GM19438 (cell line): Measurements from ENCODE around the gene RYR2.

Source experiments
- ATAC-seq: cut with Tn5 transposase; IDR thresholded peaks from one replicate; pipeline ENCODE4 v1.9.1; 2021; ENCODE audit warnings: low read depth; ENCODE audit not compliant: unreplicated experiment

The RYR2 gene

GRCh38 chr1:237398751-237399150 is 356.8 kb downstream of the RYR2 start:
- no peak for ATAC-seq

DNA sequence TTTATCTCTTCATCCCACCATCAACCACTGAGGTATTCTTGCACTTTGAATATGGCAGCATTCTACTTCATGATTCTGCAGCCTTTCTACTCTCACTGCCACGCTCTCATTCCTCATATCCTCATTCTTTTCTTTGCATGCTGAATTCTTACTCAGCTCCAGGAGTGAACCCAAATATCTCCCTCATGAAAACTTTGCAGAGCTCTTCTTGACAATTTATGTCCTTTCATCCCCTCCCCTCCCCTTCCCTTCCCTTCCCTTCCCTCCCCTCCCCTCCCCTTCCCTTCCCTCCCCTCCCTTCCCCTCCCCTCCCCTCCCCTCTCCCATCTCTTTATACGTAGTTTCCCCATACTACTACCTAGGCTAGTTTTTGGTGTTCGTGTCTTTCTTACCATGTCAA is 363.9 kb downstream of the RYR2 start:
- no peak for ATAC-seq

DNA sequence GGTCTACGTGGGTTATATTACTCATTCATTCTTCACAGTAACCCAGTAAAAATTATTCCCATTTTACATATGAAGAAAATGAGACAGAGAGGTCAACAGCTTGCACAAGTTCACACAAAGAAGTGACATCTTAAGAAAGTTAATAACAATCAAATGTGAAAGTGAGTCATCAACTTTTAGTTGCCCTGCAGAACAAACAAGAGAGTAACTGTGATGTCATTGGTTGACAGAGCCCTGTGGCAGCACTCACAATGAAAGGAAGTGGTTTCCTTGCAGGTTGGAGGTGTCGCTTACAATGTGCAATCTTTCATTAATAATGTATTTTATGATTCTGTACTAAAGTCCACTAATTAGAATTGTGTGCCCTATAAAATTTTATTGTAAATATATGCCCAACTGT is 369.6 kb downstream of the RYR2 start:
- ATAC-seq: no peak

DNA sequence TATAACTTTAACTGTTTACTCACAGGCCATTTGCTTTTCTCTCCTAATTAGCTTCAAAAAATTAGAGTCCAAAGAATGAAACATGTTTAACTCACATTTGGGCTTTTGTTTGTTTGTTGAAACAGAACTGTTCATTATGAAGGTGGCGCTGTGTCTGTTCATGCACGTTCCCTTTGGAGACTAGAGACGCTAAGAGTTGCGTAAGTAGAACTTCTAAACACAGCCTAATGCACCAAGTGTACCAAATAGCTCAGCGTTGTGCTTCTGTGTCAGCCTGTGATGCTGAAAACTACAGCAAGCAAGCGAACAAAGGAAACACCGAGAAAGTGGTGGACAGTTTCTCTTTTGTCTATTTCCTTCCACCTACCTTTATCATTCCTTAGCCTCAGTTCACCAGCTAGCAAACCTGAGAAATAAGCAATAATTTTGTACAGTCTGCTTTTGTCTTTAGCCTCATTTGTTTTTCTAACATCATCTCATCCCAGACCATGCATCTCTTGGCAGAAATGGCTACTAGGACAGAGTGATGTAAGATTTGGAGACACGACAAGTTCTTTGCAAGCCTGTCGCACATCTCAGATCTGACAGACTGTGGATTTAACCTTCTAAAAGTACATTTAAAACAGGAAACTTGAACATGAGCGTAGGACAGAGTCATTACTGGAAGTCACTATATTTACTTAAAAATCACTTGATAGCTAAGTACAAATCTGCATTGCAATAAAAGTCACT is 375.1 kb downstream of the RYR2 start:
- no peak for ATAC-seq

DNA sequence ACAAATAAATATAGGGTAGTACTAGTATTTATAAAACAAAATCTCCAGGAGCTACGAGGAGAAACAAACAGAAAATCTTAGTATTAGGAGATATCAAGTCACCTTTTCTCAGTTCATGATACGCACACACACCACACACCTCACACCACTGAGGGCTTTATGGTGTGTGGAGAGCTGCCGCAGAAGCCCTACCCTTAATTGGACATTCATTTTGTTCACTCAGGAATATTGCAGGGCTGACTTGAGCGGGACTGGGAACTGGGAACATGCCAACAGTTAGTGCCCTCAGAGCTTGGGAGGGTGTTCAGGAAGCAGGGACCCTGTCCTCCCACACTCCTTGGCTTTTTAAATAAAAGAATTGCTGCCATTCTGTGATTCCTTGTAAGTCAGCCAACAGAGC is 386.8 kb downstream of the RYR2 start:
- no peak for ATAC-seq

DNA sequence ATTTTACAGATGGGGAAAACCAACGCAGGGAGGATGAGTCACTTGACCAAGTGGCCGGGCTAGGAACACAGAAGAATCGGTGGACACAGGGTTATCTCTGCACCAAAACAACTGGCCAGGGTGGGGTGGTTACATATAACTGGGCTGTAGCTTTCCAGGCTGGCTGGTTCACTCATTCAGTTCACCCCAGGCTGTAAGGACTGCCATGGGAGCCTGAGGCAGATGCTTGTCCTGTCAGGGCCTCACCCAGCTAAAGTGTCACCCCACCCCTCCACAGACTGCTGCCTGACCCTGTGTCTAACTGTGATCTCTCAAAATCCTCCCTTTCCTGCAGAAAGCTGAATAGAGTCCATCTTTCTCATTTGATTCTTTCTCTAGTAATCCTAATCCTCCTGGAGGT is 387.3 kb downstream of the RYR2 start:
- no peak for ATAC-seq

GRCh38 chr1:237431448-237431847 is 389.5 kb downstream of the RYR2 start:
- no peak for ATAC-seq

- ATAC-seq: no peak
Measured at GRCh38 chr1:237440346-237440745, 398.4 kb downstream of the RYR2 start.

- no peak for ATAC-seq
Measured at GRCh38 chr1:237444120-237444790, 402.3 kb downstream of the RYR2 start.

GRCh38 chr1:237448042-237448441 is 406.1 kb downstream of the RYR2 start:
- no peak for ATAC-seq

GRCh38 chr1:237457573-237457972 is 415.6 kb downstream of the RYR2 start:
- ATAC-seq: no peak

DNA sequence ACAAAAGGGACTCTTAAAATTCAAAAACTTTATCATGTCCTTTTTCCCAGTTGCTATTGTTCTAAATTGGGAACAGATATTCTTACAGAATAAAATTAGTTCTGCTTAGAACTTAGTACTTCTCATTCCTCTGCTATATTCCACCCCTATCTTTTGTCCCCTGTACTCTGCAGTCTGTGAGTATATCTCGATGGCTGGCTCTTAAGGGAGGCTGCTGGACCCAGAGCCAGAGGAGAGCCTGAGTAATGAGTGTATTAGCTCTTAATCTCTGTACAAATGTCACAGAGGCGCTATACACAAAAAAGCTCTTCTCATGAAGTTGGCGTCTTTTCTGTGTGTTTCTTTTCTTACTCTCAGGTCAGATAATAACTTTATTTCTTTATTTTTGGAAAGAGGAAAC is 425.3 kb downstream of the RYR2 start:
- ATAC-seq: no peak

GRCh38 chr1:237470712-237471338 is 428.8 kb downstream of the RYR2 start:
- ATAC-seq: no peak

DNA sequence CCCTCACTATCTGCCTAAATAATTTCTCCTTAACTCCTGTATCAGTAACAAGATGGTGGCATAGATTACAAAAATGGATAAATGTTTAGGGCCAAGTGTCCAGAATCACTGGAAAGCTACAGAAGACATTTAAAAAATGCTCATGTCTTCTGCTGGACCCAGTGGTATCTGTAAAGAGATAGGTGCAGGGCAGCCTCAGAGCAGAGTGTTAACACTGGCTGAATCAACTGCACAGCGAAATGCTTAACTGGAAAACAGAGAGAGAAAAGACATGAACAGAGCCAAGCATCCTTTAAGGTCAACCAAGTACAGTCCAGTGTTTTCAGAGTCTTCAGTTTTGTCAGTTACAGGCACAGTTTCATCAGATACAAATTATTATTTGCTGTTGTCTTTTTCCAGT is 429.4 kb downstream of the RYR2 start:
- ATAC-seq: no peak

DNA sequence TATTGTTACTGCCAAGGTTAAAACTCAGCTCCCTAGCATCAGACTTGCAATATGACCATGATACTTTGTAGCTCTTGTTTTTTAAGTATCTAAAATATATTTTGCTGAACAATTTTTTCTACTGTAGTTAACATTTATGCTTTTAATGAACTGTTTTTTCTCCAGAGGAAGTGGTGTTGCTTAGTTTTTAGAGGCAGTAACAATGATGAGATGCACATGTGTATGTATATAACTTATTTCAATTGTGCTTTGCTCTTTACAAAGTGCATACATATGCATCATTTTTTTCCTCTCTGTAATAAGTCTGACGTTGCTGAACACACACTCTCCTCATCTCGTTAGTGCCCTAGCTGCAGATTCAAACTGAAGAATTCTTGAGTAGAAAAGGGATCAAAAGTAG is 430.0 kb downstream of the RYR2 start:
- no peak for ATAC-seq

DNA sequence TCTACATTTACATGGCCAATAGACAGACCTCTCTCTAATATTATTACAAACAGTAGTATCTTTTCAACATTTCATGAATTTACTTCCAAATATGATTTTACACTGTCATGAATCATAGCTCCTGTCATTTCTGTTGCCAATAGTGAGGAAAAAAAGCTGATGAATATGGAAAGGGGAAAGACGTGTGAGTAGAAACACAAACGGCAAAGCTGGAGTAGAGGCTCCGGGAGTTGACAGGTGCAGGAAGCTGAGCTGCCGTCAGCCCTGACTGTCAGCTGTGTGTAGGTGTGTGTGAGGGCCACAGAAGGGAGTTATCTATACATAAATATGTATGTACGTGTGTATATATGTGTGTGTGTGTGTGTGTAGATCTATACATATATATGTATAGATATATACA is 431.9 kb downstream of the RYR2 start:
- ATAC-seq: no peak

DNA sequence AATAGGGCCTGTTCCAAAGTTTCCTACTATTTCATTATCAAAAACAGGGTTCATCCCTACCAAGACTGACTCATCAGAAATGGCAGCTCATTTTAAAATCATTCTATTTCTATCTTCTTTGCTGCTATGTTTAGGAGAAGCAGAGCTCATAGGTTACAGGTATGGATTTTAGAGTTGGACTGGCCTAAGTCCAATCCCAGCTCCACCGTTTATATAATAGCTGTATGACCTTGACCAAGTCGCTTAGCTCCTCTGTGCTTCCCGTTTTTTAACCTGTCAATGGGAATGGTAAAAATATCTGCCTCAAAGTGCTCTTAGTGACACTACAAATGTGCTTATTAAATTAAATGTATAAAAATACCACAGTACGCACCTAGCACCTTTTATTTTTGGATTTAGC is 436.1 kb downstream of the RYR2 start:
- no peak for ATAC-seq

DNA sequence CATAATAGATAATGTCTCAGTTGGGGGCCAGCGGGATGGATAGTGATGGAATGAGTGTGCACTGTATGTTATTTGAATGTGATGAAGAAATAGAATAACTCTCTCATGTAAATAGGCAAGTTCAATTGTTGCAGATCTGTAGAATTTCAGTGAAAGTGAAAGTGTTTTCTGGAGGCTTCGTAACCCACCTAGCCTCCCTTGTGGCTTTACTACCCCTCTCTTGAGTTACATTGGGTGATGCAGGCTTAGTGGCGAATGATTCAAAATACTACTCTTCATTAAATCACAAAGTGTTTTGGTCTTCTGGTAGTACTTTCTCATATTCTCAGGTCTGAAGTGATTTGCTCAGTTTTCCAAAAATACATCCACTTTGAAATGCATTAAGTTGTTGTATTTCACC is 436.9 kb downstream of the RYR2 start:
- ATAC-seq: no peak

DNA sequence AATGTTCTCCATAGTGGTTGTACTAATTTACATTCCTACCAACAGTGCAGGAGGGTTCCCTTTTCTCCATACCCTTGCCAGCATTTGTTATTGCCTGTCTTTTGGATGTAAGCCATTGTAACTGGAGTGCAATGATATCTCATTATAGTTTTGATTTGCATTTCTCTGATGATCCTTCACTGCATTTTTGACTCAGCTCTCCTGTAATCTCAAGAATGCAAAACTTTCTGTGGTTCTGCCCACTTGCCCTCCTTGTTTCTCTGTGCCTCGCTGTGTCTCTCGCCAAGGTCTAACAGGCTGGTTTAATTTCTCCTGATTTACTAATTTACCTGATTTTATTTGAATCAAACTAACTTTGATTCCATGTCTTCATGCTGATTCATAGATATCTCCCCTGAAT is 440.8 kb downstream of the RYR2 start:
- no peak for ATAC-seq

DNA sequence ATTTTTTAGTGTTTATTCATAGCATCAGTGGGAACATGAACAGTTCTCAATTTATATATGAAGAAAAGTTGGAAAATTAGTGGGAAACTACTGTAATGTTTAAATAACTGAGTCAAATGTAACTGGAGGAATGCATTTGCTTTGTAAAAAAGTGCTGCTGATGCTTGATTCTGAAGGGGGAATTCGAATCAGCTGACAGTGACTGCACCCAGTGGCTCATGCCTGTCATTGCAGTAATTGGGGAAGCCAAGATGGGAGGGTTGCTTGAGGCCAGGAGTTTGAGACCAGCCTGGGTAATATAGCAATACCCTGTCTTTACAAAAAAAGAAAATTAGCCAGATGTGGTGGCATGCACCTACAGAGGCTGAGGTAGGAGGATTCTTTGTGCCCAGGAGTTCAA is 450.4 kb downstream of the RYR2 start:
- no peak for ATAC-seq

- ATAC-seq: no peak
Measured at GRCh38 chr1:237500566-237500965, 458.6 kb downstream of the RYR2 start.

DNA sequence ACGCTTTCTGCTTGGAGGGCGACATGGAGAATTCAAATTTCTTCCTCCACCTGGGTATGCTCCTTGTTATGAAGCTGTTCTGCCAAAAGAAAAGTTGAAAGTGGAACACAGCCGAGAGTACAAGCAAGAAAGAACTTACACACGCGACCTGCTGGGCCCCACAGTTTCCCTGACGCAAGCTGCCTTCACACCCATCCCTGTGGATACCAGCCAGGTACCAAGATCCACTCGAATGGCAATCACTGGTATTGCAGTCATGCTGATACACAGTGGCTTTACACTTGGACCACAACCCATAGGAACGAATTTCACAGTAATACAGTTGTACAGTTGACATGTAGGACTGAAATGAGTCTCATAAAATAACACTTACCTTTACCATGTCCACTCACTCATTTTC is 461.3 kb downstream of the RYR2 start:
- no peak for ATAC-seq
